Heart left ventricle (tissue), 16 donors: Measurements from ENCODE around the gene STX8. TPM values are rescaled to one million over a fixed set of nuclear protein-coding genes. Genes with fewer than 3 reads are reported as not detected.
A peak's percentile ranks its signal among the peaks of the same experiment; 100 is the strongest.
"Not testable (repeated sequence)": the region's sequence is repeated elsewhere in the genome, so short reads cannot be mapped to it uniquely, and the experiment has no call there.

ENCODE experiments used
- ATAC-seq, 4 donors: fragments of 200-7000 bp; cut with Tn5 transposase; one replicate each; pipeline ENCODE4 v1.9.1; 2020 to 2022; ENCODE audit warnings: moderate library complexity in 4 of 4, mild to moderate bottlenecking in 3 of 4, moderate number of reproducible peaks in 1 of 4
- DNase-seq, 5 donors: peaks; one replicate each; pipeline ENCODE4 v3.0.0-alpha.2; 2020
- H3K27ac ChIP-seq, 12 donors: fragments of 200-600 bp; sonication (generic) in 4 of 12; one replicate each; pipeline versions ENCODE4 v1.5.0 to v1.8.0; 2016 to 2022; ENCODE audit warnings: mild to moderate bottlenecking in 2 of 12
- H3K27me3 ChIP-seq, 9 donors: fragments of 200-600 bp; sonication (generic) in 2 of 9; one replicate each; pipeline versions ENCODE4 v1.5.1 to v1.8.0; 2016 to 2022; ENCODE audit warnings: mild to moderate bottlenecking in 3 of 9
- H3K36me3 ChIP-seq, 9 donors: fragments of 200-600 bp; sonication (generic) in 2 of 9; one replicate each; pipeline versions ENCODE4 v1.5.0 to v1.8.0; 2018 to 2022; ENCODE audit warnings: mild to moderate bottlenecking in 2 of 9
- H3K4me1 ChIP-seq, 12 donors: fragments of 200-600 bp; sonication (generic) in 4 of 12; one replicate each; pipeline versions ENCODE4 v1.5.0 to v1.8.0; 2016 to 2022; ENCODE audit warnings: mild to moderate bottlenecking in 3 of 12
- H3K4me3 ChIP-seq, 12 donors: fragments of 200-600 bp; sonication (generic) in 4 of 12; one replicate each; pipeline versions ENCODE4 v1.5.0 to v1.8.0; 2017 to 2022; ENCODE audit warnings: mild to moderate bottlenecking in 9 of 12, moderate library complexity in 4 of 12
- H3K9me3 ChIP-seq, 12 donors: fragments of 200-600 bp; sonication (generic) in 4 of 12; one replicate each; pipeline versions ENCODE4 v1.5.0 to v1.8.0; 2016 to 2022; ENCODE audit warnings: mild to moderate bottlenecking in 1 of 12
- CTCF ChIP-seq, 12 donors: fragments of 200-600 bp; sonication (generic) in 4 of 12; IDR thresholded peaks; one replicate each; pipeline versions ENCODE4 v1.5.0 to v1.8.0; 2018 to 2022; ENCODE audit warnings: antibody characterized with exemption in 12 of 12, mild to moderate bottlenecking in 5 of 12
- POLR2A ChIP-seq, 2 donors: fragments of 450-650 bp; IDR thresholded peaks; one replicate each; pipeline ENCODE4 v1.6.1; 2017; ENCODE audit warnings: antibody characterized with exemption in 2 of 2, mild to moderate bottlenecking in 2 of 2, moderate library complexity in 2 of 2
- WGBS, 4 donors: extraction: QIAGEN DNeasy Blood & Tissue Kit in 2 of 4; methylation state at CpG; one replicate each; pipeline versions ENCODE4 v1.1.5 to v1.1.7; 2013 to 2018; 5-methylcytosine and 5-hydroxymethylcytosine counted together
- intact Hi-C, 10 donors: fragments of 100-400 bp; cut with DNase I; formaldehyde crosslinking; loops; one replicate each; pipeline versions ENCODE4 v1.11.1 to v1.14.2; 2022
- polyA plus RNA-seq, 2 donors: library from polyadenylated mRNA; stranded (reverse); fragments of 200-250 nt; gene quantifications; one replicate each; pipeline ENCODE4 v1.2.3, GENCODE V29; 2013
- total RNA-seq, 9 donors: library from RNA; depleted of rRNA in 2 of 9; stranded (reverse); fragments of >200 nt in 2 of 9; fragmentation: NEBNext Ultra II Directional in 3 of 9; extraction: Animal tissue kit (Norgen Biotek cat#: 25700) in 3 of 9; gene quantifications; one replicate each; pipeline versions ENCODE4 v1.1.0 to v1.2.4, GENCODE V29; 2016 to 2023
- donor health status: ischemic (EF 13 %, LVEDD 7.1; RV severe dilation, severe dysfunction).
- donor health status: healthy with polysubstance abuse.
- donor health status: DM: no; HTN: yes; CAD: no.
- donor health status: DM: no; HTN: no; CAD: no.
- donor health status: ischemic (EF 25% LVEDD 6.9; RV normal size, moderate dysfunction).
- donor health status: ischemic (EF 25% LVEDD 5.7; RV mildly dilated, moderate dysfunction).
- donor health status: healthy.
- donor health status: DM: yes; HTN: yes; CAD: no.
- donor health status: ischemic (EF 35%, LVEDD 5.7; RV mildly dilated, moderate dysfunction).
- donor health status: nonischemic (EF 11% LVEDD 7.7; RV severe dilation, severe dysfunction).
- donor health status: DM: yes; HTN: yes; CAD: no.
- donor health status: PGD.
- donor health status: ischemic (EF 29% LVEDD 5.4; RV normal size, mild dysfunction).
- donor health status: nonischemic (EF 23%, LVEDD 6.1; RV moderate dilation, normal function).

The STX8 gene
- total and polyA plus RNA-seq, 11 donors, result 43.2 to 86.0 (median 62.3) TPM

GRCh38 chr17:9360677-9361081 is 214.9 kb downstream of the STX8 start:
- Histone ChIP-seq H3K27me3 (no peaks in the 10 kb centered on the region), H3K9me3 (no peaks in the 10 kb centered on the region), H3K27ac (peak overlapping the region in 3 of 12 donors; percentile 39 to 52 (median 42)), H3K4me3 (peak overlapping the region in 1 of 12 donors; percentile 13), H3K4me1 (peaks cover 0 to 27% (median 9%) of the 10 kb centered on the region in 12 donors), H3K36me3 (no peaks in the 10 kb centered on the region)
- intact Hi-C loops, result no loop called here
- 65 to 73% (median 69%) methylated on average over 13 of the region's 13 CpGs for WGBS, 4 donors
- TF ChIP-seq POLR2A (IDR thresholded peaks at IDR 0.05) (no peak), CTCF (IDR thresholded peaks at IDR 0.05) (no peak)
- ATAC-seq, result peak in 3 of 4 donors; percentile 92 to 96 (median 92)
- peak in 2 of 5 donors; percentile 29 to 52 for DNase-seq

GRCh38 chr17:9356488-9356911 is 219.1 kb downstream of the STX8 start:
- TF ChIP-seq POLR2A (IDR thresholded peaks at IDR 0.05) (no peak), CTCF (IDR thresholded peaks at IDR 0.05) (no peak)
- 81 to 86% (median 83%) methylated on average over 3 of the region's 3 CpGs for WGBS, 4 donors
- DNase-seq (peak in 1 of 5 donors; percentile 45), ATAC-seq (peak; percentile 23 to 63 (median 42))
- Histone ChIP-seq H3K36me3 (no peaks in the 10 kb centered on the region), H3K4me1 (peaks cover 0 to 10% (median 7%) of the 10 kb centered on the region in 12 donors), H3K9me3 (no peaks in the 10 kb centered on the region), H3K4me3 (no peak overlapping the region), H3K27me3 (no peaks in the 10 kb centered on the region), H3K27ac (peak overlapping the region in 1 of 12 donors; percentile 18)
- intact Hi-C loops, result loop anchor here in 1 of 10 donors (10.0 kb wide), 1 partner anchor 52 kb away; no protein-coding TSS in a partner anchor

- intact Hi-C loops, result loop anchor here in 1 of 10 donors (10.0 kb wide), 1 partner anchor 51 kb away; no protein-coding TSS in a partner anchor
- no peak overlapping the region for H3K4me3 ChIP-seq
- no peaks in the 10 kb centered on the region for H3K36me3 ChIP-seq
- no peak for ATAC-seq
- no peak for TF ChIP-seq POLR2A (IDR thresholded peaks at IDR 0.05)
- TF ChIP-seq CTCF (IDR thresholded peaks at IDR 0.05), result no peak
- WGBS, 4 donors, result 91 to 99% (median 94%) methylated on average over 3 of the region's 3 CpGs
- peak overlapping the region in 1 of 12 donors; percentile 18 for H3K27ac ChIP-seq
- DNase-seq, result no peak
- H3K9me3 ChIP-seq, result no peaks in the 10 kb centered on the region
- H3K4me1 ChIP-seq, result peaks cover 0 to 8% (median 2%) of the 10 kb centered on the region in 12 donors
- H3K27me3 ChIP-seq, result no peaks in the 10 kb centered on the region
These were observed 219.8 kb downstream of the STX8 start for GRCh38 chr17:9355846-9356245.

GRCh38 chr17:9355231-9355630 is 220.4 kb downstream of the STX8 start:
- H3K4me3 ChIP-seq, H3K27me3 ChIP-seq, H3K27ac ChIP-seq, ATAC-seq, H3K36me3 ChIP-seq, H3K4me1 ChIP-seq, DNase-seq, H3K9me3 ChIP-seq: not testable (repeated sequence)
- 92 to 99% (median 97%) methylated on average over 9 to 10 of the region's 10 CpGs for WGBS, 4 donors
- intact Hi-C loops, result loop anchor here in 1 of 10 donors (10.0 kb wide), 1 partner anchor 50 kb away; no protein-coding TSS in a partner anchor

- no peaks in the 10 kb centered on the region for H3K27me3 ChIP-seq
- H3K9me3 ChIP-seq, result no peaks in the 10 kb centered on the region
- no peaks in the 10 kb centered on the region for H3K36me3 ChIP-seq
- H3K4me1 ChIP-seq, result no peaks in the 10 kb centered on the region
- intact Hi-C loops, result loop anchor here in 1 of 10 donors (10.0 kb wide), 1 partner anchor 45 kb away; no protein-coding TSS in a partner anchor
- WGBS, 4 donors, result 82 to 96% (median 88%) methylated on average over 6 of the region's 6 CpGs
- H3K4me3 ChIP-seq, result no peak overlapping the region
- no peak overlapping the region for H3K27ac ChIP-seq
- TF ChIP-seq POLR2A (IDR thresholded peaks at IDR 0.05) (no peak), CTCF (IDR thresholded peaks at IDR 0.05) (no peak)
- no peak for DNase-seq
- ATAC-seq, result no peak
These were observed 225.5 kb downstream of the STX8 start for GRCh38 chr17:9350080-9350479.
